K562 (cell line): ENCODE measurements around the gene ATP6V1G1. TPM values are rescaled to one million over a fixed set of nuclear protein-coding genes. Genes with fewer than 3 reads are reported as not detected.

ENCODE experiments used
- ATAC-seq: fragments of 200-7000 bp; cut with Tn5 transposase; 3 replicates; pipeline ENCODE4 v1.9.1; 2020; ENCODE audit warnings: moderate library complexity
- BruUV-seq: library from RNA; stranded (reverse); fragments of 400-500 nt; replicated peaks from 2 replicates; lab custom pipeline; 2021; lab: Mats Ljungman, UMichigan
- CTCF ChIA-PET: fragments of 300-600 bp; formaldehyde crosslinking; extraction: SDS; loops from one replicate; lab custom pipeline; 2021; ENCODE audit warnings: low intra/inter-chr PET ratio; lab: Yijun Ruan, JAX
- POLR2A ChIA-PET: fragments of 300-600, 350-650 bp; sonication (Branson Sonifier 250); formaldehyde crosslinking; extraction: SDS; loops from one replicate; lab custom pipeline; 2021; ENCODE audit warnings: antibody characterized with exemption, inconsistent platforms; lab: Yijun Ruan, JAX
- DNase-seq, 4 experiments: peaks; one replicate each; pipeline versions ENCODE4 v3.0.0 to v3.0.0-alpha.2; 2011 to 2018; ENCODE audit warnings: low spot score in 3 of 4, mixed read lengths in 3 of 4; ENCODE audit errors: extremely low read depth in 1 of 4
- FAIRE-seq: peaks from 2 replicates; lab custom pipeline; 2011; peaks lifted over from hg19 to GRCh38; lab: Jason Lieb, UNC
- H2AFZ ChIP-seq: 2 replicates; pipeline ENCODE4 v1.6.0; 2011; ENCODE audit warnings: low read depth, low read length, control low read depth, inconsistent platforms
- H3K27ac ChIP-seq: fragments of 200-600 bp; 3 replicates; pipeline ENCODE4 v1.8.0; 2011; ENCODE audit warnings: low read depth, mild to moderate bottlenecking, control low read depth, inconsistent platforms, low read length, moderate library complexity, mixed read lengths; ENCODE audit errors: extremely low read depth
- H3K27me3 ChIP-seq, 2 experiments: fragments of 300-600 bp in 1 of 2; 2 replicates in 1 of 2; 3 replicates in 1 of 2; pipeline versions ENCODE4 v1.6.0 to v1.8.0; 2011; ENCODE audit warnings: inconsistent platforms in 2 of 2, low read length in 2 of 2, mild to moderate bottlenecking in 1 of 2, mixed read lengths in 1 of 2, moderate library complexity in 1 of 2; ENCODE audit not compliant: control insufficient read depth in 2 of 2, insufficient read depth in 2 of 2
- H3K36me3 ChIP-seq: fragments of 300-600 bp; 3 replicates; pipeline ENCODE4 v1.8.0; 2011; ENCODE audit warnings: mild to moderate bottlenecking, low read length, inconsistent platforms; ENCODE audit not compliant: control insufficient read depth, insufficient read depth
- H3K4me1 ChIP-seq, 2 experiments: fragments of 200-600 bp in 1 of 2; replicated peaks in 1 of 2; 2 replicates in 1 of 2; 3 replicates in 1 of 2; pipeline versions ENCODE4 v1.5.1 to v1.8.0; 2011; ENCODE audit warnings: inconsistent platforms in 2 of 2, low read length in 2 of 2, mild to moderate bottlenecking in 1 of 2, mixed read lengths in 1 of 2, moderate library complexity in 1 of 2; ENCODE audit not compliant: control insufficient read depth in 2 of 2, insufficient read depth in 2 of 2
- H3K4me2 ChIP-seq: 2 replicates; pipeline ENCODE4 v1.6.1; 2011; ENCODE audit warnings: low read length, control low read depth, inconsistent platforms, mixed read lengths; ENCODE audit not compliant: insufficient read depth
- H3K4me3 ChIP-seq: fragments of 200-600 bp; sonication (generic), shearing (Covaris generic); 2 replicates; pipeline ENCODE4 v1.5.1; 2016; ENCODE audit warnings: control low read depth, inconsistent platforms
- H3K79me2 ChIP-seq: fragments of 200-600 bp; 3 replicates; pipeline ENCODE4 v1.8.0; 2011; ENCODE audit warnings: low read length, inconsistent platforms; ENCODE audit not compliant: control insufficient read depth, insufficient read depth
- H3K9ac ChIP-seq, 2 experiments: 2 replicates each; pipeline versions ENCODE4 v1.6.0 to v1.6.1; 2011; ENCODE audit warnings: low read depth in 2 of 2, low read length in 2 of 2, control low read depth in 1 of 2, inconsistent platforms in 1 of 2, mild to moderate bottlenecking in 1 of 2, mixed read lengths in 1 of 2; ENCODE audit not compliant: insufficient read depth in 1 of 2
- H3K9me1 ChIP-seq: one replicate; pipeline ENCODE4 v1.6.0; 2011; ENCODE audit warnings: inconsistent platforms, mild to moderate bottlenecking, low read length, moderate library complexity; ENCODE audit not compliant: control insufficient read depth, insufficient read depth
- H3K9me3 ChIP-seq: replicated peaks from 2 replicates; pipeline ENCODE4 v1.5.1; 2011; ENCODE audit warnings: low read depth, low read length, inconsistent platforms; ENCODE audit not compliant: control insufficient read depth, insufficient read depth
- H4K20me1 ChIP-seq: replicated peaks from 2 replicates; pipeline ENCODE4 v1.6.1; 2011; ENCODE audit warnings: low read length, inconsistent platforms, mixed read lengths; ENCODE audit not compliant: control insufficient read depth, insufficient read depth
- ATF2 ChIP-seq: sonication (generic); formaldehyde crosslinking; IDR thresholded peaks from 2 replicates; pipeline ENCODE4 v1.8.1; 2022; ENCODE audit warnings: missing genetic modification reagents
- CAMTA2 ChIP-seq: fragments of 250-450 bp; sonication (Bioruptor Pico); conservative IDR thresholded peaks from 2 replicates; pipeline ENCODE4 v1.5.1; 2022
- CEBPZ ChIP-seq: fragments of 150-350 bp; IDR thresholded peaks from 2 replicates; pipeline ENCODE4 v1.6.1; 2014; ENCODE audit warnings: low read depth, mild to moderate bottlenecking, low read length, borderline replicate concordance
- CSDE1 ChIP-seq, 2 experiments: fragments of 450-650 bp; IDR thresholded peaks; 2 replicates each; pipeline ENCODE4 v1.6.1; 2016; ENCODE audit warnings: mild to moderate bottlenecking in 1 of 2
- FOXJ3 ChIP-seq: sonication (generic); formaldehyde crosslinking; IDR thresholded peaks from 2 replicates; pipeline ENCODE4 v1.4.0; 2020; ENCODE audit warnings: mild to moderate bottlenecking, missing genetic modification reagents
- GABPB1 ChIP-seq: sonication (generic); formaldehyde crosslinking; IDR thresholded peaks from 2 replicates; pipeline ENCODE4 v1.8.0; 2022; ENCODE audit warnings: mild to moderate bottlenecking, missing genetic modification reagents
- GATAD2A ChIP-seq: fragments of 450-650 bp; IDR thresholded peaks from 2 replicates; pipeline ENCODE4 v1.6.1; 2017
- GTF2B ChIP-seq: IDR thresholded peaks from 2 replicates; pipeline ENCODE4 v1.6.1; 2011; ENCODE audit not compliant: insufficient read length; ENCODE audit errors: extremely low read depth
- HDAC2 ChIP-seq: fragments of 450-650 bp; IDR thresholded peaks from 2 replicates; pipeline ENCODE4 v1.6.1; 2016; ENCODE audit warnings: mild to moderate bottlenecking
- HIVEP1 ChIP-seq: fragments of 250-450 bp; sonication (Bioruptor Pico); IDR thresholded peaks from 2 replicates; pipeline ENCODE4 v1.4.0; 2020; ENCODE audit warnings: mild to moderate bottlenecking
- JUN ChIP-seq, 2 experiments: sonication (generic) in 1 of 2; formaldehyde crosslinking in 1 of 2; IDR thresholded peaks; 2 replicates each; pipeline versions ENCODE4 v1.6.1 to v1.8.0; 2012 to 2022; ENCODE audit warnings: borderline replicate concordance in 2 of 2, mild to moderate bottlenecking in 2 of 2, improper control_type of control experiment in 1 of 2, low read depth in 1 of 2, low read length in 1 of 2, missing genetic modification reagents in 1 of 2
- POLR2AphosphoS5 ChIP-seq: IDR thresholded peaks from 2 replicates; pipeline ENCODE4 v1.6.1; 2011; ENCODE audit warnings: mild to moderate bottlenecking, low read depth, low read length, moderate library complexity; ENCODE audit not compliant: control insufficient read depth, insufficient read depth
- POLR2H ChIP-seq: IDR thresholded peaks from 2 replicates; pipeline ENCODE4 v1.6.1; 2016; ENCODE audit warnings: missing genetic modification characterization, low read depth, mild to moderate bottlenecking, control low read depth, missing compliant biosample characterization, moderate library complexity
- PPARD ChIP-seq: fragments of 250-450 bp; sonication (Bioruptor Pico); IDR thresholded peaks from 2 replicates; pipeline ENCODE4 v1.8.0; 2022; ENCODE audit warnings: inconsistent platforms, mild to moderate bottlenecking, moderate library complexity
- RBFOX2 ChIP-seq: fragments of 200-400 bp; formaldehyde crosslinking; IDR thresholded peaks from 2 replicates; pipeline ENCODE4 v1.6.1; 2017; ENCODE audit warnings: low read depth, mild to moderate bottlenecking, low read length, moderate library complexity
- RBM22 ChIP-seq: fragments of 200-400 bp; formaldehyde crosslinking; IDR thresholded peaks from 2 replicates; pipeline ENCODE4 v1.6.1; 2018; ENCODE audit warnings: low read length, low read depth; ENCODE audit not compliant: poor library complexity, severe bottlenecking
- TGIF2 ChIP-seq: sonication (generic); formaldehyde crosslinking; IDR thresholded peaks from 2 replicates; pipeline ENCODE4 v1.8.1; 2022; ENCODE audit warnings: mild to moderate bottlenecking, missing genetic modification reagents, moderate library complexity
- ZNF133 ChIP-seq: fragments of 250-450 bp; sonication (Bioruptor Pico); IDR thresholded peaks from 2 replicates; pipeline ENCODE4 v1.4.0; 2020; ENCODE audit warnings: mild to moderate bottlenecking
- ZNF764 ChIP-seq: fragments of 250-450 bp; sonication (Bioruptor Pico); IDR thresholded peaks from 2 replicates; pipeline ENCODE4 v1.4.0; 2020; ENCODE audit warnings: low read depth, mild to moderate bottlenecking, moderate library complexity
- WGBS: fragments of 100-300 bp; shearing (Covaris generic); methylation state at CpG from one replicate; pipeline ENCODE4 v1.1.6; 2016; ENCODE audit warnings: low coverage, mixed read lengths; ENCODE audit not compliant: insufficient coverage; ENCODE audit errors: missing lambda C conversion rate; 5-methylcytosine and 5-hydroxymethylcytosine counted together
- in situ Hi-C: fragments of 300-500 bp; cut with MboI; formaldehyde crosslinking; loops from 4 replicates; pipeline ENCODE4 v1.15.0; 2018; ENCODE audit warnings: inconsistent platforms, mixed read lengths
- intact Hi-C: fragments of 100-400 bp; cut with micrococcal nuclease; formaldehyde crosslinking; loops from 2 replicates; pipeline ENCODE4 v1.14.2; 2022
- polyA plus RNA-seq, 8 experiments: library from polyadenylated mRNA; depleted of rRNA in 4 of 8; stranded (reverse) in 5 of 8; unstranded in 3 of 8; fragments of >200 nt; fragmentation: Nextera tagmentation in 2 of 8; fragmentation: Illumina TruSeq in 1 of 8; extraction: Ambion mirVana in 2 of 8; extraction: Trizol in 1 of 8; gene quantifications; 2 replicates each; pipeline versions ENCODE4 v1.2.1 to v1.2.3, GENCODE V29; 2011 to 2014; ENCODE audit warnings: inconsistent platforms in 1 of 8, missing spikeins in 1 of 8
- total RNA-seq, 7 experiments: library from RNA; depleted of rRNA in 6 of 7; stranded (reverse); fragments of >200 nt in 6 of 7; fragmentation: Illumina TruSeq in 2 of 7; extraction: Trizol in 2 of 7; gene quantifications; 2 replicates each; pipeline versions ENCODE4 v1.2.1 to v1.2.3, GENCODE V29; 2011 to 2021; ENCODE audit warnings: low replicate concordance in 1 of 7

The ATP6V1G1 gene
- total and polyA plus RNA-seq, 9 of the 15 experiments (the other 6 are each of a cell fraction or from before 2014, with no cell fraction given): 88.4 to 492 (median 193) TPM

- H3K9me3 ChIP-seq: no peaks in the 10 kb centered on the region
- no peak overlapping the region for H3K4me3 ChIP-seq
- no peak overlapping the region for H3K27ac ChIP-seq
- DNase-seq (no peak), ATAC-seq (no peak), FAIRE-seq (no peak)
- BruUV-seq: no TSS peak
- no peaks in the 10 kb centered on the region for H4K20me1 ChIP-seq
- no peak overlapping the region for H2AFZ ChIP-seq
- WGBS: 79% methylated on average over 7 of the region's 7 CpGs
- peaks cover 69% of the 10 kb centered on the region; the same call in 2 of the 3 replicates for H3K36me3 ChIP-seq
- in situ Hi-C loops (no loop called here), intact Hi-C loops (no loop called here)
- H3K4me1 ChIP-seq: no peaks in the 10 kb centered on the region; a peak in 1 of 5 replicates
- no peak overlapping the region for H3K9ac ChIP-seq
- ChIA-PET POLR2A (interaction anchor here (0.7 to 1.8 kb wide), 3 partner anchors 8 to 284 kb away, joined by 3 to 5 read pairs (median 5); no protein-coding TSS in a partner anchor), CTCF (no interaction called here)
- no peaks in the 10 kb centered on the region for H3K9me1 ChIP-seq
- H3K4me2 ChIP-seq: no peak overlapping the region
- H3K79me2 ChIP-seq: no peaks in the 10 kb centered on the region
- H3K27me3 ChIP-seq: no peaks in the 10 kb centered on the region
- TF ChIP-seq GTF2B: no peak
- TF ChIP-seq POLR2AphosphoS5: no peak
- no peak for TF ChIP-seq ZNF764
- TF ChIP-seq ATF2 (CRISPR knock-in tag): no peak
- no peak for TF ChIP-seq PPARD (CRISPR knock-in tag)
- no peak for TF ChIP-seq GABPB1 (CRISPR knock-in tag)
- TF ChIP-seq CAMTA2 (CRISPR knock-in tag): no peak
- no peak for TF ChIP-seq RBFOX2
- no peak for TF ChIP-seq GATAD2A
- TF ChIP-seq TGIF2 (CRISPR knock-in tag): no peak
- no peak for TF ChIP-seq RBM22
- TF ChIP-seq FOXJ3 (CRISPR knock-in tag): no peak
- no peak for TF ChIP-seq CSDE1 (IDR thresholded peaks at IDR 0.05)
- TF ChIP-seq HIVEP1 (CRISPR knock-in tag): no peak
- TF ChIP-seq CEBPZ: no peak
- TF ChIP-seq POLR2H (tag): no peak
- TF ChIP-seq ZNF133 (CRISPR knock-in tag): no peak
- TF ChIP-seq HDAC2: no peak
- no peak for TF ChIP-seq JUN (IDR thresholded peaks at IDR 0.05; ENCODE audit: borderline replicate concordance, low read depth, low read length)
- no peak for TF ChIP-seq JUN (CRISPR knock-in tag; IDR thresholded peaks at IDR 0.05; ENCODE audit: borderline replicate concordance)
Observed at GRCh38 chr9:114629563-114630090, 42.1 kb downstream of the ATP6V1G1 start.
